ENCODE results near the gene EPG5.

- TF ChIP-seq REST (IDR thresholded peaks at IDR 0.05; ENCODE audit: insufficient read depth in 1 of 2, low read depth in 2 of 2, low read length in 1 of 2), result no peak
- TF ChIP-seq CTCF (IDR thresholded peaks at IDR 0.05), result no peak
- TF ChIP-seq POLR2AphosphoS5 (IDR thresholded peaks at IDR 0.05; ENCODE audit: low read depth, low read length), result no peak
- TF ChIP-seq SIN3A (IDR thresholded peaks at IDR 0.05; ENCODE audit: borderline replicate concordance, insufficient read depth, low read depth, low read length), result no peak
Observed at GRCh38 chr18:45864081-45864480, 103.0 kb downstream of the EPG5 start.

Data from Panc1 (cell line).